Testis (tissue), 3 donors: Measurements from ENCODE around the gene CLEC11A. TPM values are rescaled to one million over a fixed set of nuclear protein-coding genes. Genes with fewer than 3 reads are reported as not detected.
"Not testable (repeated sequence)": the region's sequence is repeated elsewhere in the genome, so short reads cannot be mapped to it uniquely, and the experiment has no call there.

Source experiments
- DNase-seq: peaks from one replicate; pipeline ENCODE4 v3.0.0-alpha.2; 2019
- H3K27ac ChIP-seq, 2 donors: fragments of 200-600 bp; sonication (generic); one replicate each; pipeline ENCODE4 v1.5.1; 2019
- H3K27me3 ChIP-seq: fragments of 200-600 bp; sonication (generic); one replicate; pipeline ENCODE4 v1.5.1; 2019
- H3K36me3 ChIP-seq: fragments of 200-600 bp; sonication (generic); one replicate; pipeline ENCODE4 v1.5.1; 2017; ENCODE audit warnings: low read depth; ENCODE audit errors: missing control alignments
- H3K4me1 ChIP-seq: fragments of 200-600 bp; sonication (generic); one replicate; pipeline ENCODE4 v1.5.1; 2019
- H3K4me3 ChIP-seq, 2 donors: fragments of 200-600 bp; sonication (generic); one replicate each; pipeline ENCODE4 v1.5.1; 2017 to 2019
- H3K9me3 ChIP-seq: fragments of 200-600 bp; sonication (generic); one replicate; pipeline ENCODE4 v1.5.1; 2017
- POLR2A ChIP-seq: fragments of 450-650 bp; IDR thresholded peaks from one replicate; pipeline ENCODE4 v1.6.1; 2017; ENCODE audit warnings: antibody characterized with exemption, mild to moderate bottlenecking, moderate library complexity
- WGBS, 2 donors: methylation state at CpG; one replicate each; pipeline ENCODE4 v1.1.5; 2018; 5-methylcytosine and 5-hydroxymethylcytosine counted together
- intact Hi-C: fragments of 100-400 bp; cut with DNase I; formaldehyde crosslinking; loops from one replicate; pipeline ENCODE4 v1.15.1; 2023; ENCODE audit warnings: low total_unique reads
- polyA plus RNA-seq: library from polyadenylated mRNA; stranded (reverse); fragments of 350-450 nt; fragmentation: Illumina TruSeq; extraction: RNeasy Lipid Tissue Mini Kit (QIAGEN cat#74804); gene quantifications from one replicate; pipeline ENCODE4 v1.2.3, GENCODE V29; 2014; ENCODE audit warnings: low read depth, low replicate concordance; ENCODE audit not compliant: insufficient read depth
- total RNA-seq, 2 donors: library from RNA; depleted of rRNA; stranded (reverse); fragments of >200 nt; gene quantifications; one replicate each; pipeline ENCODE4 v1.2.3, GENCODE V29; 2016
- TF ChIP-seq, protein P1 (sequence below), 3 experiments: fragments of 450-650 bp in 2 of 3; fragments of 200-600 bp in 1 of 3; sonication (generic) in 1 of 3; IDR thresholded peaks; one replicate each; pipeline ENCODE4 v1.5.1; 2016 to 2019; ENCODE audit warnings: antibody characterized with exemption in 3 of 3, mild to moderate bottlenecking in 2 of 3, moderate library complexity in 1 of 3

Gene CLEC11A
- total and polyA plus RNA-seq, 3 donors from 2014 or later, result 14.3 to 20.6 (median 16.9) TPM

DNA sequence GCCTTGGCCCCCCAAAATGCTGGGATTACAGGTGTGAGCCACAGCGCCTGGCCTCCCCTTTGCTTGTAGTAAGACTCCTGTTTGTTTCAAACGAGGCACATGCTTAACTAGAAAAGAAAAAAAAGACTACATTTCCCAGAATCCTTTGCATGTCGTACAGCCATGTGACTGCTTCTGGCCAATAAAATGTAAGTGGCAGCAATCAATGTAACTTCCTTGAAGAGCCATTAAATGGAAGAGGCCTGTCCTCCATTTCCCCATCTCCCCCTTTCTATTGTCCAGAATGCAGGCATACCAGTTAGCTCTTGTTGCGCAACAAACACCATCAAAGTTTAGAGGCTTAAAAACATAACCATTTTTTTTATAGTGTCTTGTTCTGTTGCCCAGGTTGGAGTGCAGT lies 36.7 kb downstream of the CLEC11A start:
- 50 to 68% methylated on average over 4 of the region's 4 CpGs for WGBS, 2 donors
- H3K27me3 ChIP-seq, result no peaks in the 10 kb centered on the region
- H3K27ac ChIP-seq, result no peak overlapping the region
- TF ChIP-seq POLR2A, result no peak
- TF ChIP-seq, protein P1, sequence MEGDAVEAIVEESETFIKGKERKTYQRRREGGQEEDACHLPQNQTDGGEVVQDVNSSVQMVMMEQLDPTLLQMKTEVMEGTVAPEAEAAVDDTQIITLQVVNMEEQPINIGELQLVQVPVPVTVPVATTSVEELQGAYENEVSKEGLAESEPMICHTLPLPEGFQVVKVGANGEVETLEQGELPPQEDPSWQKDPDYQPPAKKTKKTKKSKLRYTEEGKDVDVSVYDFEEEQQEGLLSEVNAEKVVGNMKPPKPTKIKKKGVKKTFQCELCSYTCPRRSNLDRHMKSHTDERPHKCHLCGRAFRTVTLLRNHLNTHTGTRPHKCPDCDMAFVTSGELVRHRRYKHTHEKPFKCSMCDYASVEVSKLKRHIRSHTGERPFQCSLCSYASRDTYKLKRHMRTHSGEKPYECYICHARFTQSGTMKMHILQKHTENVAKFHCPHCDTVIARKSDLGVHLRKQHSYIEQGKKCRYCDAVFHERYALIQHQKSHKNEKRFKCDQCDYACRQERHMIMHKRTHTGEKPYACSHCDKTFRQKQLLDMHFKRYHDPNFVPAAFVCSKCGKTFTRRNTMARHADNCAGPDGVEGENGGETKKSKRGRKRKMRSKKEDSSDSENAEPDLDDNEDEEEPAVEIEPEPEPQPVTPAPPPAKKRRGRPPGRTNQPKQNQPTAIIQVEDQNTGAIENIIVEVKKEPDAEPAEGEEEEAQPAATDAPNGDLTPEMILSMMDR (IDR thresholded peaks at IDR 0.05), result no peak
- no peaks in the 10 kb centered on the region for H3K9me3 ChIP-seq
- no peaks in the 10 kb centered on the region for H3K36me3 ChIP-seq
- DNase-seq, result no peak
- intact Hi-C loops, result loop anchor here (5.0 kb wide), 1 partner anchor 408 kb away; no protein-coding TSS in a partner anchor
- no peaks in the 10 kb centered on the region for H3K4me1 ChIP-seq
- no peak overlapping the region for H3K4me3 ChIP-seq

DNA sequence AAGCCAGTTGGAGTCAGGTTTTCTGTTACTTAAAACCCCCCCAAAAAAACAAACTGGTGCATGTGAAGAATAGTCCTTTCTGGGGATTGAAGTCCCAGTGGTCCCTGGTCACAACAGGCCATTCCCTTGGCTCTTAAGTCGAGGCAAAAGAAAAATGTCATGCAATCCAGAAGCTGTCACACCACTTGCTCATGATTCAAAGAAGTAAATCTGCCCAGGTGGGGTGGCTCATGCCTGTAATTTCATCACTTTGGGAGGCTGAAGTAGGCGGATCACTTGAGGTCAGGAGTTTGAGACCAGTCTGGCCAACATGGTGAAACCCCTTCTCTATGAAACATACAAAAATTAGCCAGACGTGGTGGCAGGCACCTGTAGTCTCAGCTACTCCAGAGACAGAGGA lies 38.3 kb downstream of the CLEC11A start:
- not testable (repeated sequence) for H3K27me3 ChIP-seq, DNase-seq, H3K36me3 ChIP-seq, H3K27ac ChIP-seq, H3K4me1 ChIP-seq, H3K9me3 ChIP-seq, H3K4me3 ChIP-seq
- intact Hi-C loops, result loop anchor here (5.0 kb wide), 1 partner anchor 409 kb away; no protein-coding TSS in a partner anchor
- 65 to 74% methylated on average over 2 to 3 of the region's 3 CpGs for WGBS, 2 donors

GRCh38 chr19:50763521-50763920 lies 40.4 kb downstream of the CLEC11A start:
- H3K36me3 ChIP-seq, DNase-seq, H3K27me3 ChIP-seq, H3K4me3 ChIP-seq, H3K4me1 ChIP-seq, H3K27ac ChIP-seq, H3K9me3 ChIP-seq: not testable (repeated sequence)
- WGBS, 2 donors, result 75 to 78% methylated on average over 3 to 13 of the region's 13 CpGs
- intact Hi-C loops, result loop anchor here (5.0 kb wide), 1 partner anchor 411 kb away; no protein-coding TSS in a partner anchor

GRCh38 chr19:50764409-50764808 lies 41.2 kb downstream of the CLEC11A start:
- Histone ChIP-seq H3K4me1 (no peaks in the 10 kb centered on the region), H3K27me3 (no peaks in the 10 kb centered on the region), H3K4me3 (no peak overlapping the region), H3K27ac (no peak overlapping the region), H3K9me3 (no peaks in the 10 kb centered on the region), H3K36me3 (no peaks in the 10 kb centered on the region)
- TF ChIP-seq, protein P1 (IDR thresholded peaks at IDR 0.05), result no peak
- TF ChIP-seq POLR2A, result no peak
- intact Hi-C loops, result loop anchor here (5.0 kb wide), 1 partner anchor 412 kb away; no protein-coding TSS in a partner anchor
- no peak for DNase-seq
- WGBS, 2 donors, result 70 to 78% methylated on average over 7 of the region's 7 CpGs

DNA sequence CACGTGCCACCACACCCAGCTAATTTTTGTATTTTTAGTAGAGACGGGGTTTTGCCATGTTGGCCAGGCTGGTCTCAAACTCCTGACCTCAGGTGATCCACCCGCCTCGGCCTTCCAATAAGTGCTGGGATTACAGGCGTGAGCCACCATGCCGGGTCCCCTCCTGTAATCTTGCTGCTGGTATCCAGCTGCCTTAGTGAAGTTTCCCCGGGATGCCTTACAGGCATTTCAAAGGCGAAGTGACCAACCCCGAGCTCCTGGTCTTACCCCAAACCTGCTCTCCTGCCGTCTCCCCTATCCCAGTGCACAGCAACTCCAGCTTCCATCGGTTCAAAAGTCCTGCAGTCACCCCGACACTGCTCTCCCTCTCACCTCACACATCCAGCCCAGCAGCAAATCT lies 43.6 kb downstream of the CLEC11A start:
- H3K27ac ChIP-seq, intact Hi-C loops, H3K36me3 ChIP-seq, H3K27me3 ChIP-seq, DNase-seq, H3K4me1 ChIP-seq, H3K9me3 ChIP-seq, H3K4me3 ChIP-seq: not testable (repeated sequence)
- 73 to 74% methylated on average over 12 of the region's 12 CpGs for WGBS, 2 donors

DNA sequence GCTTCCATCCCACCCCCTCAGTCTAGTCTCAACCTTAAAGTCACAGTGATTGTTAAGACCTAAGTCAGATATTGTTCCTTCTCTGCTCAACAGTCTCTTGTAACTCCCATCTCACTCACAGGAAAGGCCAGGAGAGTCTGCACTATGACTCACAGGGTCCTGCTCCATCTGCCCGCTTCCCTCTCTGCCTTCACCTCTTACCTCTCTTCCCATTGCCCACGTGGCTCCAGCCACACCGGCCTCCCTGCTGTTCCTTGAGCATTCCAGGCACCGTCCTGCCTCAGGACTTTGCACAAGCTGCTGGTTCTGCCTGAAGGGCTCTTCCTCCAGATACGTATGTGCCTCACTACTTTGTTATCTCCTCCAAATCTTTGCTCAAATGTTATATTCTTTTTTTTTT lies 44.1 kb downstream of the CLEC11A start:
- H3K4me1 ChIP-seq, intact Hi-C loops, H3K36me3 ChIP-seq, H3K9me3 ChIP-seq, H3K4me3 ChIP-seq, H3K27ac ChIP-seq, DNase-seq, H3K27me3 ChIP-seq: not testable (repeated sequence)
- 53 to 57% methylated on average over 5 of the region's 5 CpGs for WGBS, 2 donors

- 76 to 77% methylated on average over 5 of the region's 5 CpGs for WGBS, 2 donors
- H3K4me1 ChIP-seq, result no peaks in the 10 kb centered on the region
- no peak overlapping the region for H3K4me3 ChIP-seq
- H3K27me3 ChIP-seq, result no peaks in the 10 kb centered on the region
- no peak for DNase-seq
- no peaks in the 10 kb centered on the region for H3K9me3 ChIP-seq
- no peaks in the 10 kb centered on the region for H3K36me3 ChIP-seq
- no peak overlapping the region for H3K27ac ChIP-seq
- intact Hi-C loops, result no loop called here
- TF ChIP-seq, protein P1 (IDR thresholded peaks at IDR 0.05), result no peak
- TF ChIP-seq POLR2A, result no peak
These were observed 45.1 kb downstream of the CLEC11A start for GRCh38 chr19:50768277-50768676.

- H3K27me3 ChIP-seq, H3K27ac ChIP-seq, DNase-seq, H3K4me1 ChIP-seq, H3K36me3 ChIP-seq, intact Hi-C loops, H3K9me3 ChIP-seq, H3K4me3 ChIP-seq: not testable (repeated sequence)
- 81% methylated on average over 2 of the region's 2 CpGs for whole genome bisulfite sequencing, 2 donors
These were observed 47.0 kb downstream of the CLEC11A start, which contains the start of gene GPR32 for GRCh38 chr19:50770164-50770563. TSS of gene GPR32 (plus strand) at chr19:50770464. CDS start at chr19:50770601, 137 bp downstream.
